HS-27A (cell line): ENCODE results near the gene ATP4A.
A peak's percentile ranks its signal among the peaks of the same experiment; 100 is the strongest.

Experiments
- DNase-seq: peaks from one replicate; pipeline ENCODE4 v3.0.0-alpha.2; 2012; ENCODE audit warnings: low read depth, missing footprints

ATP4A gene

DNA sequence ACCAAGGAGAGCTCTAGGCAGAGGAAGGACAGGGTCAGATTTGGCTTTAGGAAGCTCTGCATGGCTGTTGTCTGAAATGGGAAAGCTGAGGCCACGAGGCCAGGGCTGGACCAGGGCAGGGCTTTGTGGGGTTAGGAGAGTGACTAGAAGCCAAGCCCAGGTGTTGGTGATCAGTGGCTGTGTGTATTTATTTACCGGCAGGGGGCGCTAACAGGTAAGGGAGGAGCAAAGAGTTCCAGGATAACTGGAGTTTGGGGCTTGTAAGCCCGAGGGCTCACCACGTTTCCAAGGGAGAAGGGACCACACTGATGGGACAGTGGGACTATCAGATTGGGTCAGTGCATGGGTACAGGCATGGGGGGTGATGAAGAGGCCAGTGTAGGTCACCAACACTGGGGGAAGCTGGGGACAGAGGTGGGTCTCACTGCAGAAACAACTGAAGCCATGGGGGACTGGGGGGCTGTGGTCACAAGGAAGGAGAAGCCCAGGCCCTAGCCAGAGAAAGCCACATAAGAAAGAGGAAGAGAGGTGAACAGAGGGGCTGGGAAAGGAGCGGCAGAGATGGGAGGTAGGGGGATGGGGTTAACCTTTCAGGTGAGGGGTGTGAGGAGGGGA is 14.2 kb downstream of the ATP4A start:
- peak; percentile 53 for DNase-seq

DNA sequence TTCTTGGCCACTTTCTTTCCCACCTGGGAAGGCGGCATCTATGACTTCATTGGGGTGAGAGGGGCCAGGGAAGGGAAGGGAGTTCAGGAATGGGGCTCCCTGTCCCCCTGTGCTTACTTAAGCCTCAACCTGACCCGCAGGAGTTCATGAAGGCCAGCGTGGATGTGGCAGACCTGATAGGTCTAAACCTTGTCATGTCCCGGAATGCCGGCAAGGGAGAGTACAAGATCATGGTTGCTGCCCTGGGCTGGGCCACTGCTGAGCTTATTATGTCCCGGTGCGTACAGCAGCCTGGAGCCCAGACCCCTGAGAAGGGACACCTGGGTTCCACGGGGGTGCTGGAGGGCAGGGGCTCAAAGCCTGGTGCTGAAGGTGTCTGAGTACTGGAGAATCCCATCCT is 16.9 kb downstream of the ATP4A start:
- no peak for DNase-seq

DNA sequence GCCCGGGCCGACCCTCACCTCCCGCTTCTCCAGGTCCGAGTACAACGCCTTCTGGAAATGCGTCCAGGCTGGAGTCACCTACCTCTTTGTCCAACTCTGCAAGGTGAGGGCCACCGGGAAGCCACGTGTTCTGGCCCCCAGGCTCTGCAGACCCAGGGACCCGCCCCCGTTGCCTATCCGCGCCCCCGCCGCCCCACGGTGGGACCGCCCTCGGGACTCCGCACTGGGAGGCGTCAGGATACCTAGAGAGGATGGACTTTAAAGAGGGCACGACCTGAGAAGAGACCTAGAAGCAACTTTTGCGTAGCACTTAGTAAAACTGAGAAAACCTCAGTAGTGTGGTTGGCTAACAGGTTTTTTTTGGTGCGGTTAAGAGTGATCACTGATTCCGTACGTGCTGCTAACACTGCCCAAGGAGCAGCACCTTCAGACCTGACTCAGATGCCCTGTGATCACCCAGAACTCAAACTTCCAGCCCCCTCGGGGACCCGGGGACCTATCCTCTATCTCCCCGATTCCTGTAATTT is 17.5 kb downstream of the ATP4A start:
- DNase-seq: no peak

DNA sequence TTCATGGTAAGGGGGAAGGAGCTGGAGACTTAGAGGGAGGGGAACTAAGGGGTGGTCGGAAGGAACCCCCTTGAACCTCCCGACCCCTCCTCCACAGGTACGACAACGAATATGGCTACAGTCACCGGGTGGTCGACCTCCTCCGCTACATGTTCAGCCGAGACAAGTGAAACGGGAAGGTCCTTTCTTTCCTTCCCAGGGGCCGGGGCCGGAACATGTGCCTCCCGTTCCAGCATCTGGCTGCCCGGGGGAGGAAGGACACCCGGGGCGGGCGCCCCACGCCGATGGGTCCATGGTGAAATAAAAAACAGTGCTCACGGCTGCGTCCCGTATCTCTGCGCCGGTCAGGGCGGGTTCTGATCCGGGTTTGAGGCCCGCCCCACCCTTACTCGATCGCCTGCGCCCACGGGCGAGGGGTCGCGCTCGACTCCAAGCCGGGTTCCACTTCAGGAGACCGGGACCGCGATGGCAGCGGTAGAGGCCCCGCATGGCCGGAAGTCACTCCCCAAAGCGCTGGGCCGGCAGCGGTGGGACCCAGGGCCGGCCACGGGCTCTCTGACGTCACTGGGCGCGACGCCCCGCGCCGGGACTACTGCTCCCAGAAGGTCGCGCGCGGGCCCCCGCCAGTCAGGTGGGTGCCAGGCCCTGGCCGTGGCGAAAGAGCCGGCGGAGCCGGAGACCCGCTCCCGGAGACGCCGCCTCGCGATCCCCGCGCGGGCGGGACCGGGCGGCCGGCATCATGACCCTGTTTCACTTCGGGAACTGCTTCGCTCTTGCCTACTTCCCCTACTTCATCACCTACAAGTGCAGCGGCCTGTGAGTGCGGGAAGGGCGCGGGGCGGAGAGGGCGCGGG is 18.2 kb downstream of the ATP4A start, which contains the start of gene TMEM147:
TMEM147 (plus strand) TSS at position 626 of the 854 bp plus-strand sequence; CDS start at position 740, 114 bp downstream.
- DNase-seq: peak; percentile 92

DNA sequence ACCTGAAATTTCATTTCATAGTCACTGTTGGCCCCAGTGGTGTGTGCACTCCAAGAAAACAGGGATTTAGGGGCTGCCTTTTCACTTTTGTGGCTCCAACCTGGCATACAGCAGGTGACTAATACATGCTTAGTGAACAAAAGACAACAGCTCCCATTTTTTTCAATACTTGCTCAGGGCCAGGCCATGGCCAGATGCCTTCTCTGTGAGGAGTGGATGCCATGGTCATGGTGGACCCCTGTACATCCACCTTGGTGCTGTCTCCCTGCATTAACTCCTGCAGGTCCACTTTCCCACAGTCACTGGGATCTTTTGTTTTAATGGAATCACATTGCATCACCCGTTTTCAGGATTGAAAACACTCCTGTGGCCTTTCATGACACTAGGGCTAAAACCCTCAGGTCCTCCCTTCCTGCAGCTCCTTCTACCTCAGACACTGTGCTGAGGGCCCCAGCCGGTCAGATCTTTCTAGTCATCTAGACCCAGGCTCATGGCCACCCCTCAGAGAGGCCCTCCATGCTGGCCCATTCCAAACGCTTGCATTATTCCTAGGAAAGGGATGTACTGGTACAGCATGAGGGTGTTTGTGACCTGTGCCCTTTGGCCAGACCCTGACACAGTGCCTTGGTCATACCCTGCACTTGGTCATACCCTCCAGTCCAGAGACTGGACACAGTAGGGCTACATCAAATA is 19.2 kb downstream of the ATP4A start:
- DNase-seq: no peak

DNA sequence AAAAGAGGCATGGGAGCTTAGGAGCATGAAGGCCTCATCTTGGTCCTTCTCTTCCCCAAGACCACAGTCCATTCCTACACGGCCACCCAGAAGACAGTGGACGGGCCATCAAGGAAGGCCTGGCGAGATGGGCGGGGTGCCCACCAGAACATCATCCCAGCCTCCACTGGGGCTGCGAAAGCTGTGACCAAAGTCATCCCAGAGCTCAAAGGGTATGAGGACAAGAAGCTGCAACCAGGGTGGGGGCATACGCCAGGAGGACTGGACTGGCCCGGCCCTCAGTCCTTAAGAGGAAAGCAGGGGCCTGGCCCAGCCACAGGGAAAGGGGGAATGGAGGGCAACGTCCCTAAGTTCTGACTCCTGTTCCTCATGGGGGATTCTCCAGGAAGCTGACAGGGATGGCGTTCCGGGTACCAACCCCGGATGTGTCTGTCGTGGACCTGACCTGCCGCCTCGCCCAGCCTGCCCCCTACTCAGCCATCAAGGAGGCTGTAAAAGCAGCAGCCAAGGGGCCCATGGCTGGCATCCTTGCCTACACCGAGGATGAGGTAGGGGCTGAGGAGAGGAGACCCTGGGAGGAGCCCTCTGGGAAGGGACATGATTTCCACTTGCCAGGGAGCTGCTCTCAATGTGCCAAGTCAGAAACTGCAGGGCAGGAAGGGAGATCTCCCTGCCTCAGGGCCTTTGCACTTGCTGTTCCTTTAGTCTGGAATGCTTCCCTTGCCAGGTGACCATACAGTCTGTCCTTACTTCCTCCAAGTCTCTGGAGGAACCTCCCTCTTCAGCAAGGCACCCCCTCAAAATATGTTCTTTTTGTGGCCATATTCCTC is 20.0 kb downstream of the ATP4A start:
- DNase-seq: no peak

DNA sequence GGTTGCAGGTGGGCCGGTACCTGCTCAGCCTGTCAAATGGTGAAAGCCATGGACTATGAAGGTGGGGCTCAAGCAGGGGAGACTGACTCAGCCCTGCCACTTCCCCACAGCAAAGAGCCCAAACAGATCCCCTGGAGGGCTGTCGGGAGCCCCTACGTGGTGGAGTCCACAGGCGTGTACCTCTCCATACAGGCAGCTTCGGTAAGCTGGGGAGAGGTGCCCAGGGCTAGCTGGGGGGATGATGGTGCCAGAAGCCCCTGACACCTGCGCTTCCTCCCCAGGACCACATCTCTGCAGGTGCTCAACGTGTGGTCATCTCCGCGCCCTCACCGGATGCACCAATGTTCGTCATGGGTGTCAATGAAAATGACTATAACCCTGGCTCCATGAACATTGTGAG is 21.2 kb downstream of the ATP4A start:
- no peak for DNase-seq

DNA sequence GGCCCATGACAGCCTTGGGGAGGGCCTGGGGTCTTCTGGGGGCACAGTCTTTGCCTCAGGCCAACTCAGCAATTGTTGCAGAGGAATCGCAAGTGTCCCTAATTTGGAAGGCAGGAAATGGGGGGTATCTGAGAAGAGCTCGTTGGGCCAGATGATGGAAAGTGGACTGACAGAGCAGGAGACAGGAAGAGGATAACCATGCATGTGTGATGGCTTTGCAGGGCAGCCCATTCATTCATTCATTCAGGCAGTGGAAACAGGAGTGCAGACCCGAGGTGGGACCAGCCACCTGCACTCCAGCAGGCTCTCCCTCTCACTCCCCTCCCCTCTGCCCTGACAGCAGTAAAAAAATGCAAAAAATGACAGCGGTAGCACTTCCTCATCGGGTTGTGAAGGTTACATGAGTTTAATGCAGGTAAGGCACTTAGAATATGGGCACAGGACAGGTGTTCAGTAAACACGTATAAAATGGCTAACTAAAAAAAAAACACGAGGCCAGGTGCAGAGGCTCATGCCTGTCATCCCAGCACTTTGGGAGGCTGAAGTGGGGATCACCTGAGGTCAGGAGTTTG is 23.0 kb downstream of the ATP4A start:
- DNase-seq: no peak

DNA sequence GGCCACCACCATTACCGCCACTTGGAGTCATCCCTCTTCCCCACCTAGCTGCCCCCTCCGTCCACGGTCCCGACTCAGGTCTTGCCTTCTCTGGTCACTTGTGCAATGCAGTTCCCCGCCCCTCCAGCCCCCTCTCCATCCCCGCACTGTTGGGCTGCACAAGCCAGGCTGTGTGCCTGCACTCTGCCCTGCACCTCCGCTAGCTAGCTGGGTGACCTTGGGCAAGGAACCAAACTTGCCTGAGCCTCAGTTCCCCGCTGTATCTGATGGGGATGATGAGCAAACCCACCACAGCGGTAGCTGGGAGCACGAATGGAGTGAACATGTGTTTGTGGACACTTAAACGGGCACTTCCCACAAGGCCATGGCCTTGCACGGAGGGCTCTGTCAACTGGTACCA is 23.6 kb downstream of the ATP4A start:
- DNase-seq: no peak

DNA sequence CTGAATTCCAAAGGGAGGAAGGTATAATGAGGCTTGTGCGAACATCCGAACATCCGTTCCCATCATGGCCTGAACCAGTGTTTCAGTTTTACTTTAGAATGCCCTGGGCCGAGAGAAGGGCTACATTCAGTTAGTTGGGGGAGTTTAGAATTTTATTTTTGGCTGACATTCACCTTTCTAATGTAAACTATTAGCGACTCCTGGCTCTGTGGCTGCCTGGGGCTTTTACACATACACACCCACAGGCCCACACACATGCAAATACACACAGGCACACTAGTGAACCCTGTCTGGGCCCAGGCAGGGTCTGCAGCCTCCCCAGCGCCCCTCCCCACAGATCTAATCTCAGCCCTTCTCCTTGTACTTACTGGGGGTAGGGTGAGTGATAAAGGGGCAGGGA is 24.1 kb downstream of the ATP4A start:
- no peak for DNase-seq

DNA sequence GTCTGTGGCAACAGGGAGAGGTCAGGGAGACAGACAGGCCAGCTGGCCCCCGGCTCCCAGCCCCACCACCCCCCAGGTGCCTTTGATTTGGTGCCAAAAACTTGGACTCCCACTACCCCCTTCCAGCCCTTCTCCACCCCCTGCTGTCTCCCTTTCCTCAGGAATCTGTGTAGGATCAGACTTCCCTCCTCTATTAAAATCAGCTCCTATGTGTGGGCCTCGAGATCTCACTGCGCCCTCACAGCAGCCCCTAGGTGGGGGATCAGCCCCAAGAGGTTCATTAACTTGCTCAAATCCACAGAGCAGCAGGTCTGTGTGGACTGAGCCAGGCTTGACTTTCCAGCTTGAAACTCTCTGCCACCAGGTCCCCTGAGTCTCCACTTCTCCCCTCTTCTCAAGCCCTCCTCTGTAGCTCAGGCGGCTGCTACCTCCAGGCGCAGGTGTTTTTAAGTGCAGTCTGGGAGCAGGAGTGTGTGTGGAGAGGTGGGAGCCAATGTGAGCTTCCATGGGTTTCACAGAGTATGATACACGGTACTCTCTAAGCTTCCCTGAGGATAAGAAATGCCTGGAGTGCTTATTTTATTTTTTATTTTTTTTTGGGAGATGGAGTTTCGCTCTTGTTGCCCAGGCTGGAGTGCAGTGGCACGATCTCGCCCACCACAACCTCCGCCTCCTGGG is 28.5 kb downstream of the ATP4A start:
- DNase-seq: no peak

DNA sequence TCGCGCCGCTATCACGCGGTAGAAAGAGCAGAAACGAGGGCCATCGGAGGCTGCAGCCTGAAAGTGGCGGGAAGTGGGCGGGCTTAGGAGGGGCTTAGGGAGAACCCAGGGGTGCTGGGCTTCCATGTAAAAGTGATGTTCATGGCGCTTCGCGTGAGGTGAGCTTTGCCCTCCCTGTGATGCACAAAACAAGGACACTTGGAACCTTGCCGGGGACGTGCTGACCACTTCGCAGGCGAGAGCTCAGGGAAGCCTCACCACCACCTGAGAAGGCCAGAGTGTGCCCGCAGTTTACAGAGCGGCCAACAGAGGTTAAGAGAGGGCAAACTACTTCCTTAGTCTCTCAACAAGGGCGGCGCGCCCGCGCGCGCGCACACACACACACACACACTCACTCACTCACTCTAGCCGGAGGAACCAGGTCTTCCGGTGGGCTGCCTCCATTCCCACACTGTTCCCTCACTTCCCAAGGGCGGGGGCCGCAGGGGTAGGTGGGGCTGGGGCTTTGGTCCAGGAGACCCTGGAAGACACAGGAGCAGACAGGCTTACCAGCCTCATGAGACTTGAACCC is 29.6 kb downstream of the ATP4A start:
- no peak for DNase-seq

DNA sequence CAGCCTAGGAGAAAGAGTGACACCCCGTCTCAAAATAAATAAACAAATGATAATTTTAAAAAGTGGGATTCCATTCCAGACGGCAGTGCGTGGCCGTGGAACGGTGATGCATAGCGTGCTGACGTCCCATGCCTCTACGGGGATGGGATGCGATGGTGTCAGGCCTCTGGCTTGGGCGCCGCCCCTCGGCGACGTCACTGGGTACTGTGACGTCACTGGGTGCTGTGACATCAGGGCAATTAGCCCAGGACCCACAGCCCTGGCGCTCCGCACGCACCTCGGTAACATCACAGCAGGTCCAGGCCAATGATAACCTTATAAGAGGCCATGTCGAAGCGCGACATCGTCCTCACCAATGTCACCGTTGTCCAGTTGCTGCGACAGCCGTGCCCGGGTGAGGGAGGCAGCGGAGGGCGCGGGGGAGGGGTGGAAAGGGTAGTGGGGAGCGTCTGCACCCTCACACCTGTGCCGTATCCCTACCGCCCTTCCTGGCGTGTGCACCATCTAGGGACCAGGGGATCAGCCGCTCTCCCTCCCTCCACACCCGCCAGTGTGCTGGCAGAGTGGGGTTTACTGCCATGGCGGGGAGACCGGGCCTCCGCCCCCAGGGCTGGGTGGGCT is 30.1 kb downstream of the ATP4A start, which contains the start of gene GAPDHS:
GAPDHS (plus strand) TSS at position 256 of the 621 bp plus-strand sequence; CDS start at position 328, 72 bp downstream.
- DNase-seq: no peak

DNA sequence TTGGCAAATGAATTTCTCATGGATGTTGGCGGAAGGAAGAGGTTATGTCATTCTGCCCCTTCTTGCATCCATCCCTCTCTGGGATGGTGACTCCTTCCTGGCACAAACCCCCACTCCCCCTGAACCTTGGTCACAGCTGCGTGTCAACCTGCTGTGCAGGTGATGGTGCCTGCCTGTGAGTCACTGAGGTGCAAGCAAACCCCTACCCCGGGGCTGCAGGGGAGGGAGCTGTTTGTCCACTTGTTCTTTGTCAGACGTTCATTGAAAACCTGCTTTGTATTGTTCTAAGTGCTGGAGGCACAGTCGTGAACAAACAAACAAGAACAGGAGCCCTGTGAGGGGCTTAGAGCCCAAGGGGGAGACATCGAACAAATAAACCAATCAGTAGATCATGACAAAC is 32.2 kb downstream of the ATP4A start:
- no peak for DNase-seq

DNA sequence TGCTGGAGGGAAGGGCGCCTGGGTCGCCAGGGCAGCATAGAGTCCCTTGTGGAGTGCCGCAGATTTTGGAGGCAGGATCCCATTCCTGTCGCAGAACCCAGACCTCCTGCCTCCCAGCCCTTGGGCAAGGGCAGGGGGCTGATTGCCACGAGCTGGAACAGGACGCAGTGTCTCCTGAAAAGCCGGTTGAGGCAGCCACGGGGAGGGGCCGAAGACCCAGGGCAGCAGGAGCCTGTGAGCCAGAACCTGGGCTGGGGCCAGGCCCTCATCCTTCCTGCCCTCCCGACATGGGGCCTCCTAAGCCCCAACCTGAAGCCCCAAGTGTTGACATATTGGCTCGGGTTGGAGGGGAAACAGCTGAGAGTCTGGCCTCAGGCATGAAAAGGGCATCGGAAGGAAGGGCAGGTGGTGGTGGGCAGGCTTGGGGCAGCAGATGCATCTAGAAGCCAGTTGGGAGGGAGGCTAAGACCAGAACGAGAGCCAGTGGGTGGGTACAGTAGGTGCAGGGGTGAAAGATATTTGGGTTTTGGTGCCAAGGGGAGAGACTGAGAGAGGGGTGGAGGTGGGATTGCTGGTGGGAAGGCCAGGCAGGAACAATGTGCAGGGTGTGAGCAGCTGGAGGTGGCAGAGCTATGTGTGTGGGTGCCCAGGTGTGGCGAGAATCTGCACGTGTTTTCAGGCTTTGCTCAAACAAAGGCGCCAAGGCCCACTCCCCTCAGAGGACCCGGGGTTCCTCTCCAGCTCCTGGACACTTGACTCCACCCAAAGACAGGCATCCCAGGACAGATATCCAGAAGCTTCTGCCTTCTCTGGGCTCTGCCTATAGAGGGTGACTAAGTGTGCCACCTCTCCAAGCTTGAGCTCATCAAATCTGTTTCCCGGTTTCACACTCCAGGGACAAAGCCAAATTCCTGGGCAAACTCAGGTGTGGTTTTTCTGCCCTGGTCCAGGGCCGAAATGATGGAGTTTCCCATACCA is 33.9 kb downstream of the ATP4A start:
- DNase-seq: no peak

DNA sequence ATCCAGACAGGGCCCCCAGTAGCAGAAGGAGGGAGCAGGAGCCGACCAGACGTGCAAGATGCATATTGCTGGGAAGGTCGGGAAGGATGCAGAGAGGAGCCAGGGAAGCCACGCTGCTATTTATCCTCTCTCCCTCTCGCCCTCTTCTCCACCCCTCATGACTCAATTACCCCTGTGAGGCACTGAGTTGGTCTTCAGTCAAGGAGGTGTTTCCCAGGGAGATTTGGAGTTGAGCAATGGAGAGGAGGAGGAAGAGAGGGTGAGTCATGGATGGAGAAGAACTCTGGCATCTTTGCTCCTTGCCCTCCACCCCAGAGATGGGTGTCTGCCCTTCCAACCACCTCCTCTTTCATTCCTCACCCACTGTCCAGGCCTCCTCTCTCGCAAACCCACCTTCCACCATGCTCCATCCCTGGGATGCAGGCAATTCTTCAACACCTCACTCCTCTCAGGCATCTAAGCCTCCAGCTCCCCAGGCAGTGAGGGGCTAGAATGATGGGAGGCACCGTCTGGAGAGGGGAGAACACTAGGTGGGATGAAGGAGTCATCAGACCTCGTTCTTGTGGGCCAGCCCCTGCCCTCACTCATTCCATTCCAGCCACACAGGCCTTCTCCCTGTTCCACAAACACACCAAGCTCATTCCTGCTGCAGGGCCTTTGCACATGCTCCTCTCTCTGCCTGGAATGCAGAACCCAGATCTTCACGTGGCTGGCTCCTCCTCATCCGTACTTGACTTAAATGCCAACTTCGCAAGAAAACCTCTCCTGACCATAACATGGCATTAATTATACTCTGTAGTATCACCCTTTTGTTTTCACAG is 35.0 kb downstream of the ATP4A start, which contains the start of gene SBSN:
SBSN (minus strand) TSS at position 94 of the 821 bp plus-strand sequence; CDS start at position 64, 30 bp downstream.
- peak; percentile 73 for DNase-seq

DNA sequence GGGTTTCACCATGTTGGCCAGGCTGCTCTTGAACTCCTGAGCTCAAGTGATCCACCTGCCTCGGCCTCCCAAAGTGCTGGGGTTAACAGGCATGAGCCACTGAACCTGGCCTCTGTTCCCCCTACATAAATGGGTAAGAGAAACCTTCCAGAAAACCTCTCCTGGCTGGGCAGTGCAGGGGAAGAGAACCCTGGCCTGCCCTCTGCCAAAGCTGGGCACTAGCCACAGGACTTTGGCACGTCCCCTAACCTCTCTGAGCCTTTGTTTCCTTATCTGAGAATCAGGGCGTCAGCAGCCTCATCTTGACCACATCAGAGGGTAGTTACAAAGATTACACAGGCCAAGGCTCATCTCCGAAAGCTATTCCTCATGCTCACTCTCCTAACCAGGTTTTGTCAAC is 37.6 kb downstream of the ATP4A start:
- DNase-seq: no peak
